HEK293 (cell line): ENCODE results near the gene DUSP15.

Experiments
- ATF2 ChIP-seq: fragments of 450-650 bp; formaldehyde crosslinking; IDR thresholded peaks from 2 replicates; pipeline ENCODE4 v1.5.1; 2016; ENCODE audit warnings: missing biosample characterization, missing genetic modification characterization, low read depth
- CTCF ChIP-seq: fragments of 450-650 bp; formaldehyde crosslinking; IDR thresholded peaks from 2 replicates; pipeline ENCODE4 v1.5.1; 2016; ENCODE audit warnings: missing biosample characterization, missing genetic modification characterization
- PBX3 ChIP-seq: sonication (generic); formaldehyde crosslinking; IDR thresholded peaks from 2 replicates; pipeline ENCODE4 v1.8.1; 2022; ENCODE audit warnings: mild to moderate bottlenecking, moderate library complexity, missing genetic modification reagents
- ZNF239 ChIP-seq: fragments of 450-650 bp; formaldehyde crosslinking; IDR thresholded peaks from 2 replicates; pipeline ENCODE4 v1.5.1; 2016; ENCODE audit warnings: missing biosample characterization, missing genetic modification characterization
- ZNF449 ChIP-seq: fragments of 450-650 bp; formaldehyde crosslinking; IDR thresholded peaks from 2 replicates; pipeline ENCODE4 v1.5.1; 2017; ENCODE audit warnings: missing biosample characterization, mild to moderate bottlenecking, missing genetic modification characterization, moderate library complexity
- ZNF677 ChIP-seq: fragments of 450-650 bp; IDR thresholded peaks from 2 replicates; pipeline ENCODE4 v1.5.0; 2018; ENCODE audit warnings: missing biosample characterization, mild to moderate bottlenecking, missing genetic modification characterization, moderate library complexity
- ZNF830 ChIP-seq: fragments of 450-650 bp; IDR thresholded peaks from 2 replicates; pipeline ENCODE4 v1.5.0; 2018; ENCODE audit warnings: missing biosample characterization, missing genetic modification characterization, low read depth, mild to moderate bottlenecking, moderate library complexity

- TF ChIP-seq ZNF449 (tag by site-specific recombination) (no peak), ZNF239 (no peak), ATF2 (tag by site-specific recombination) (no peak), PBX3 (CRISPR knock-in tag) (no peak), CTCF (tag by site-specific recombination) (no peak), ZNF677 (tag by site-specific recombination) (no peak), ZNF830 (tag by site-specific recombination) (no peak)
Measured at GRCh38 chr20:31823360-31824124, 46.8 kb downstream of the DUSP15 start.
